Cardiac fibroblast (primary cell): ENCODE measurements around the gene ELMO3.

ENCODE experiments used
- DNase-seq, 2 donors: peaks; one replicate each; pipeline versions ENCODE4 v3.0.0 to v3.0.0-alpha.2; 2010; ENCODE audit warnings: low read depth in 2 of 2
- H3K4me3 ChIP-seq, 2 donors: replicated peaks in 1 of 2; 1 replicate in 1 of 2; 2 replicates in 1 of 2; pipeline ENCODE4 v1.5.1; 2011; ENCODE audit warnings: low read depth in 2 of 2, low read length in 2 of 2, mild to moderate bottlenecking in 2 of 2, moderate library complexity in 1 of 2
- TF ChIP-seq, protein P1 (sequence below): IDR thresholded peaks from one replicate; pipeline ENCODE4 v1.5.1; 2011; ENCODE audit warnings: low read depth, mild to moderate bottlenecking, low read length, inconsistent platforms

Gene ELMO3

DNA sequence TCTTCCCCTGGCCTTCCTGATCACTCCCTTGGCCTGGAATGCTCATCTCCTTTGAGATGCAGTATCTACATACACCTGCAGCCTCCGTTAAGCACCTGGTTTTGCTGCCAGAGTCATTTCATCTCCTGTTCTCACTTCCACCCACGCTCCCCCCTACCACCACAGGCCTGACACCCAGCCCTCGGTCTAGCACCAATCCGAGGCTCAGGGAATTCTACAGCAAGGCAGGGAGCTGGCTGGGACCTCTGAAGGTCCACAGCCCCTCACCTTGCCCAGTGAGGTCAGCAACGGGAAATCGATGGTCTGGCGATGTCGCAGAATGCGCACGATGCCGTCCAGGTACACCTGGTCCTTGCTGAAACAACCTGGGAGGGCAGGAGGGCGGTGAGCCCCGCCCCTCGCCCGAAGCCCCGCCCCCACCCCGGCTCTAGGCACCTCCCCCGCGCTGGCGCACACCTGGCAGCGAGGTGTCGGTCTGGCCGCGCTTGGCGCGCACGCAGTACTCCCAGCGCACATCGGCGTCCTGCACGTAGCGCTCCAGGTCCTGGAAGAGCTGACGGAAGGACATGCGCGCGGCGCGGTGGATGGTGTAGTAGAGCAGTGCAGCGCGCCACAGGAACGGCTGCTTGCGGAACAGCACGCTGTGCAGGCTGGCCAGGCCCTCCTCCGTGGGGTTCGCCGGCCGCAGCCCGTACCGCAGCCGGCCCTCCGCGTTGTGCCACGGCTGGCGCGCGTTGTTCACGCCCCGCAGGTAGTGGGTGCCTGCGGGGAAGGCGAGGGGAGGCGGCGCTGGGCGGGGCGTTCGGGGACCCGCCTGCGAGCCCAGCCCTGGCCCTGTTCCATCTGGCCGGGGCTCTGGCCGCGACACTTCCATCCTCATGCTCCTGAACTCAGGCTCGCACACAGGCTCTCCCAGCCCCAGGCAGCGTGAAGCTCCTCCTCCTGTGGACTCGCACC is 20.9 kb upstream of the ELMO3 start:
- H3K4me3 ChIP-seq = peak overlapping the region; percentile 42 to 43
- DNase-seq = peak; percentile 55 to 59
- TF ChIP-seq, protein P1, sequence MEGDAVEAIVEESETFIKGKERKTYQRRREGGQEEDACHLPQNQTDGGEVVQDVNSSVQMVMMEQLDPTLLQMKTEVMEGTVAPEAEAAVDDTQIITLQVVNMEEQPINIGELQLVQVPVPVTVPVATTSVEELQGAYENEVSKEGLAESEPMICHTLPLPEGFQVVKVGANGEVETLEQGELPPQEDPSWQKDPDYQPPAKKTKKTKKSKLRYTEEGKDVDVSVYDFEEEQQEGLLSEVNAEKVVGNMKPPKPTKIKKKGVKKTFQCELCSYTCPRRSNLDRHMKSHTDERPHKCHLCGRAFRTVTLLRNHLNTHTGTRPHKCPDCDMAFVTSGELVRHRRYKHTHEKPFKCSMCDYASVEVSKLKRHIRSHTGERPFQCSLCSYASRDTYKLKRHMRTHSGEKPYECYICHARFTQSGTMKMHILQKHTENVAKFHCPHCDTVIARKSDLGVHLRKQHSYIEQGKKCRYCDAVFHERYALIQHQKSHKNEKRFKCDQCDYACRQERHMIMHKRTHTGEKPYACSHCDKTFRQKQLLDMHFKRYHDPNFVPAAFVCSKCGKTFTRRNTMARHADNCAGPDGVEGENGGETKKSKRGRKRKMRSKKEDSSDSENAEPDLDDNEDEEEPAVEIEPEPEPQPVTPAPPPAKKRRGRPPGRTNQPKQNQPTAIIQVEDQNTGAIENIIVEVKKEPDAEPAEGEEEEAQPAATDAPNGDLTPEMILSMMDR = peak; percentile 3

DNA sequence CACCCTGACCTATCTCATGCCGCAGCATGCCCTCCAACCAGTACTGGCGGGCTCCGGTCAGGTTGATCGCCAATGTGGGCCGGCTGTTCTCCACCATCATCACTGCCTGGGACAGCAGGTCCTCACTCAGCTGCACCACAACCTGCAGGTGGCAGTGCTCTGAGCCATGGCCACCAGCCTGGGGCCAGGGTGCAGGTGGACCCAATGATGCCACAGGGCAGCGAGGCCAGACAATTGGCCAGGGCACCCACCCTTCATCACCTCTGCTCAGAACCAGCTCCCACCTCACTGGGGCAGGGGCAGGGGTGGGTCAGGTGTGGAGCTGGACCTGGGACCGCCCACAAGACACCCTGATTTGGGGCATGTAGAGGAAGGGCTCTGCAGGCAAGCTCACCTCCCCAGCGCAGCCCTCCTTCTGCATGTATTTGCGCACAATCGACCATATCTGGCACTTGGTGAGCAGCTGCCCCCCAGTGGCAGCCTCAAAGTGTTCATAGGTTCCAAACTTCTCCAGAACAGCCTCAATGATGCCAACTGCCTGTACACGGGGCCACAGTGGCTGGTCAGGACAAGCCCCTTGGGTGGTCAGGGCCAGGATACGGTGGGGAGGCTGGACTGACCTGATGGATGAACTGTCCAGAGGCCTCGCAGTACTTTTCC is 19.4 kb upstream of the ELMO3 start:
- no peak for DNase-seq
- TF ChIP-seq, protein P1 = no peak
- no peak overlapping the region for H3K4me3 ChIP-seq

DNA sequence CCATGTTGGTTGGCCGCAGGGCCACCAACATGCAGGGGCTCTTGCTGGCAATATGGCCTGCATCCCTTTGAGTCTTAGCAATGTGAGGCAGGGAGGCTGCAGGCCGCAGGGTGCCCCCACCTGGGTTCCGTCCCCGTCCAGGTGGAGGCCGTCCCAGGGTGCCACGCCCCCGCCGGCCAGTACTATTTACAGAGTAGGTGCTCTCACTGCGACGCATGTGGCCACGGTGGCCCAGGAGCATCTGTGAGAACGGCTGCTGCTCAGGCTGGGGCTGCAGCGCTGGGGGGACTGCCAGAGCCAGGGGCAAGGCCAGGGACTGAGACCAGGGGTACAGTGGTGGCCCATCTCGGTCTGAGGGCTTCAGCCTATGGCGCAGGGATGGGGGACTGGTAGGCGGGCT is 18.8 kb upstream of the ELMO3 start:
- TF ChIP-seq, protein P1 = no peak

DNA sequence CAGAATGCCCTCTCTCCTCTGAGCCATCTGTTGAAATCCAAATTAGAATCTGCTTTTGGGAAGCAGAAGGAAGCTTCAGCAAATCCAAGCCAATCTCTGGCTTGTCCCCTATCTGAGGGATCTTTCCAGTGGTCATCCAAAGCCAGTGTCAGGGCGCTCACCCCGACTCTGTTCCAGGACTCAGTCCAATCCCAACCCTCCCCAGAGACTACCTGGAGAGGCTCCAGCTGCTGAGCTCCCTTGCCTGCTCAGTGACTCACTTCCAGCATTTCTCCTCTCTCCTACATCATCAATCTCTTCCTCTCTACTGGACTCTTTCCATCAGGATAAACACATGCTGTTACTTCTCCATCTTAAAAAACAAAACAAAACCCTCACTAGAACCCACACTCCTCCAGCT is 17.6 kb upstream of the ELMO3 start:
- H3K4me3 ChIP-seq = peak overlapping the region in 1 of 2 donors; percentile 32
- TF ChIP-seq, protein P1 = no peak
- peak; percentile 91 to 92 for DNase-seq

More for the DNA sequence above, 18.8 kb upstream of the ELMO3 start:
- no peak overlapping the region for H3K4me3 ChIP-seq
- no peak for DNase-seq

DNA sequence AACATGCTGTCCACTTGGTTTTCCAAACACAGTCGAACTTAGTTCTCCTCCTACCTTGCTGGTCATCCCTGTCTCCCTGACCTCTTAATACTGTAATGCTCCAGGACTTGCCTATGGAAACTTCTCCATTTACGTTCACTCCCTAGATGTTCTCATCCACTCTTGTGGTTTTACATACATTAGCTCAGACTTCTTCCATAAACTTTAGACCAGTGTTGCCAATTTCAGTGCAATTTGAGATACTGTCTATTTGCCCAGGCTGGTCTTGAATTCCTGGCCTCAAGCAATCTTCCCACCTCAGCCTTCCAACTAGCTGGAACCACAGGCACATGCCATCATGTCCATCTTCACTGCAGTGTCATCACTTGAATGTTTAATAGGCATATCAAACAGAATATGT is 16.6 kb upstream of the ELMO3 start:
- peak overlapping the region in 1 of 2 donors; percentile 77 for H3K4me3 ChIP-seq
- TF ChIP-seq, protein P1 = no peak
- DNase-seq = no peak

DNA sequence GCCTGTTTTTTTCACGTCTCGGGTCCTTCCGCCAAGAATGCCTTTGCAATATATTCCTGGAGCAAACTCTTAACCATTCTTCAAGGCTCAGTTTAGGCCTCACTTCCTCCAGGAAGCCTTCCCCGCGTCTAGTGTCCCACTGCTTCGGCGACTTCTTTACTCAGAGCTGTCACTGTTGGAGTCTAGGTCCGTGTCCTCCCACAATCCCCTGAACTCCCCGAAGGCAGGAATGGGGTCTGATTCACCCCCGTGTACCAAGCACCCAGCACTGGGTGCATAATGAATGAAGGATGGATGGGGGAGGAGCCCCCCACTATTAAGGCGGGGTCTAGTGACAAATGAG is 15.7 kb upstream of the ELMO3 start:
- peak overlapping the region; percentile 62 to 77 for H3K4me3 ChIP-seq
- TF ChIP-seq, protein P1 = no peak
- DNase-seq = no peak
